Panc1 (cell line): ENCODE measurements around the gene PARP15.

ENCODE experiments used
- CTCF ChIP-seq: fragments of 450-650 bp; IDR thresholded peaks from 2 replicates; pipeline ENCODE4 v1.5.1; 2017; ENCODE audit warnings: mild to moderate bottlenecking
- POLR2AphosphoS5 ChIP-seq: IDR thresholded peaks from 2 replicates; pipeline ENCODE4 v1.6.1; 2012; ENCODE audit warnings: mild to moderate bottlenecking, low read depth, low read length, moderate library complexity
- REST ChIP-seq, 2 experiments: IDR thresholded peaks; 2 replicates each; pipeline ENCODE4 v1.6.1; 2011 to 2012; ENCODE audit warnings: low read depth in 2 of 2, control low read depth in 1 of 2, low read length in 1 of 2, mild to moderate bottlenecking in 1 of 2, moderate library complexity in 1 of 2; ENCODE audit not compliant: insufficient read depth in 1 of 2
- TCF7L2 ChIP-seq: IDR thresholded peaks from 2 replicates; pipeline ENCODE4 v1.6.1; 2011; ENCODE audit warnings: mild to moderate bottlenecking, low read depth, low read length, inconsistent platforms

- TF ChIP-seq POLR2AphosphoS5: no peak
- TF ChIP-seq CTCF: no peak
- TF ChIP-seq REST (IDR thresholded peaks at IDR 0.05; ENCODE audit: insufficient read depth in 1 of 2, low read depth in 2 of 2, low read length in 1 of 2): no peak
- no peak for TF ChIP-seq TCF7L2
Measured at GRCh38 chr3:122681284-122681973, 104.0 kb downstream of the PARP15 start.
